GM12878 (cell line): ENCODE data around the gene UROC1. TPM values are rescaled to one million over a fixed set of nuclear protein-coding genes. Genes with fewer than 3 reads are reported as not detected.
"Not testable (repeated sequence)": the region's sequence is repeated elsewhere in the genome, so short reads cannot be mapped to it uniquely, and the experiment has no call there.

Source experiments
- ATAC-seq: fragments of 200-7000 bp; cut with Tn5 transposase; 3 replicates; pipeline ENCODE4 v1.9.1; 2020; ENCODE audit warnings: mild to moderate bottlenecking, moderate library complexity
- BruUV-seq: library from RNA; stranded (reverse); fragments of 400-500 nt; replicated peaks from 2 replicates; lab custom pipeline; 2021; lab: Mats Ljungman, UMichigan
- CTCF ChIA-PET: fragments of 300-600 bp; sonication (Branson Sonifier 250); formaldehyde crosslinking; extraction: SDS; loops from one replicate; lab custom pipeline; 2021; ENCODE audit warnings: inconsistent platforms; lab: Yijun Ruan, JAX
- POLR2A ChIA-PET: fragments of 350-600 bp; formaldehyde crosslinking; extraction: SDS; loops from one replicate; lab custom pipeline; 2021; ENCODE audit warnings: inconsistent platforms; lab: Charles Lee
- RAD21 ChIA-PET: fragments of 300-600 bp; sonication (Branson Sonifier 250); formaldehyde crosslinking; loops from one replicate; lab custom pipeline; 2023; ENCODE audit warnings: antibody characterized with exemption; ENCODE audit not compliant: unreplicated experiment; lab: Charles Lee
- SMC1A ChIA-PET: fragments of 300-600 bp; sonication (Branson Sonifier 250); formaldehyde crosslinking; loops from one replicate; lab custom pipeline; 2023; ENCODE audit not compliant: unreplicated experiment, uncharacterized antibody; lab: Charles Lee
- DNase-seq: peaks from one replicate; pipeline ENCODE4 v3.0.0-alpha.2; 2011; ENCODE audit warnings: low read depth, low spot score
- FAIRE-seq: peaks from 3 replicates; lab custom pipeline; 2011; peaks lifted over from hg19 to GRCh38; lab: Jason Lieb, UNC
- H2AFZ ChIP-seq: 2 replicates; pipeline ENCODE4 v1.6.0; 2011; ENCODE audit warnings: low read depth, low read length, control low read depth; ENCODE audit not compliant: control insufficient read depth
- H3K27ac ChIP-seq: 2 replicates; pipeline ENCODE4 v1.5.1; 2011; ENCODE audit warnings: control low read depth; ENCODE audit not compliant: control insufficient read depth, insufficient read depth
- H3K27me3 ChIP-seq, 2 experiments: replicated peaks in 1 of 2; 2 replicates each; pipeline versions ENCODE4 v1.6.0 to v1.6.1; 2011; ENCODE audit warnings: low read length in 1 of 2; ENCODE audit not compliant: control insufficient read depth in 2 of 2, insufficient read depth in 2 of 2
- H3K36me3 ChIP-seq, 2 experiments: 2 replicates each; pipeline ENCODE4 v1.5.1; 2011; ENCODE audit warnings: low read length in 1 of 2; ENCODE audit not compliant: control insufficient read depth in 2 of 2, insufficient read depth in 2 of 2
- H3K4me1 ChIP-seq: 2 replicates; pipeline ENCODE4 v1.6.1; 2011; ENCODE audit warnings: mild to moderate bottlenecking, low read length, moderate library complexity, mixed read lengths; ENCODE audit not compliant: control insufficient read depth, insufficient read depth
- H3K4me2 ChIP-seq: 2 replicates; pipeline ENCODE4 v1.6.0; 2011; ENCODE audit warnings: control low read depth; ENCODE audit not compliant: control insufficient read depth, insufficient read depth
- H3K4me3 ChIP-seq: fragments of 200-600 bp; sonication (generic); 2 replicates; pipeline ENCODE4 v1.5.1; 2016
- H3K79me2 ChIP-seq: 2 replicates; pipeline ENCODE4 v1.6.0; 2011; ENCODE audit warnings: low read length; ENCODE audit not compliant: control insufficient read depth, insufficient read depth
- H3K9ac ChIP-seq: 2 replicates; pipeline ENCODE4 v1.8.0; 2011; ENCODE audit warnings: low read length, control low read depth, mixed read lengths; ENCODE audit not compliant: control insufficient read depth, insufficient read depth
- H3K9me3 ChIP-seq: replicated peaks from 3 replicates; pipeline ENCODE4 v1.5.1; 2011; ENCODE audit warnings: mild to moderate bottlenecking, low read length; ENCODE audit not compliant: control insufficient read depth, insufficient read depth
- H4K20me1 ChIP-seq: 2 replicates; pipeline ENCODE4 v1.6.0; 2011; ENCODE audit not compliant: control insufficient read depth, insufficient read depth
- CBX3 ChIP-seq: fragments of 200-600 bp; sonication (generic); IDR thresholded peaks from 2 replicates; pipeline ENCODE4 v1.6.1; 2016; ENCODE audit warnings: low read depth, borderline replicate concordance
- KDM1A ChIP-seq: fragments of 200-600 bp; sonication (generic); IDR thresholded peaks from 2 replicates; pipeline ENCODE4 v1.6.1; 2016; ENCODE audit warnings: borderline replicate concordance
- MTA2 ChIP-seq: fragments of 450-650 bp; IDR thresholded peaks from 2 replicates; pipeline ENCODE4 v1.6.1; 2016; ENCODE audit warnings: low read depth, mild to moderate bottlenecking, moderate library complexity
- PAX8 ChIP-seq: fragments of 450-650 bp; IDR thresholded peaks from 2 replicates; pipeline ENCODE4 v1.6.1; 2017; ENCODE audit warnings: mild to moderate bottlenecking, moderate library complexity
- POLR2AphosphoS5 ChIP-seq: IDR thresholded peaks from 2 replicates; pipeline ENCODE4 v1.6.1; 2011; ENCODE audit warnings: mild to moderate bottlenecking, low read length, inconsistent platforms
- RELA ChIP-seq: fragments of 450-650 bp; IDR thresholded peaks from 2 replicates; pipeline ENCODE4 v1.8.0; 2014; ENCODE audit warnings: borderline replicate concordance; ENCODE audit not compliant: partially characterized antibody
- SPI1 ChIP-seq: IDR thresholded peaks from 2 replicates; pipeline ENCODE4 v1.6.1; 2011; ENCODE audit warnings: low read depth, mild to moderate bottlenecking, low read length, moderate library complexity, borderline replicate concordance; ENCODE audit not compliant: insufficient read depth
- SUPT20H ChIP-seq: IDR thresholded peaks from 2 replicates; pipeline ENCODE4 v1.6.1; 2011; ENCODE audit warnings: low read depth, mild to moderate bottlenecking, low read length, moderate library complexity, borderline replicate concordance; ENCODE audit not compliant: control insufficient read depth
- WGBS: methylation state at CpG from one replicate; pipeline ENCODE4 v1.1.6; 2016; ENCODE audit warnings: low lambda C conversion rate; ENCODE audit not compliant: insufficient replicate concordance, insufficient coverage; ENCODE audit errors: missing lambda C conversion rate; 5-methylcytosine and 5-hydroxymethylcytosine counted together
- in situ Hi-C: fragments of 300-500 bp; cut with MboI; formaldehyde crosslinking; loops from 9 replicates; pipeline ENCODE4 v1.14.3; 2018; ENCODE audit warnings: mixed read lengths
- intact Hi-C: fragments of 100-400 bp; cut with micrococcal nuclease; formaldehyde crosslinking; loops from one replicate; pipeline ENCODE4 v1.14.2; 2022; ENCODE audit not compliant: unreplicated experiment
- polyA plus RNA-seq, 11 experiments: library from polyadenylated mRNA; depleted of rRNA in 4 of 11; unstranded in 6 of 11; stranded (reverse) in 5 of 11; fragments of >200 nt; fragmentation: Nextera tagmentation in 4 of 11; fragmentation: Illumina TruSeq in 1 of 11; extraction: Ambion mirVana in 4 of 11; extraction: Trizol in 1 of 11; gene quantifications; 1 replicate in 1 of 11; 2 replicates in 10 of 11; pipeline versions ENCODE4 v1.2.1 to v1.2.3, GENCODE V29; 2011 to 2016; ENCODE audit warnings: inconsistent platforms in 2 of 11, missing spikeins in 2 of 11, low read depth in 1 of 11
- total RNA-seq, 4 experiments: library from RNA; depleted of rRNA in 3 of 4; stranded (reverse); fragments of >200 nt in 3 of 4; fragmentation: Illumina TruSeq in 1 of 4; extraction: Trizol in 1 of 4; gene quantifications; 2 replicates each; pipeline versions ENCODE4 v1.2.1 to v1.2.3, GENCODE V29; 2013 to 2021
- TF ChIP-seq, protein P1 (sequence below): fragments of 450-650 bp; IDR thresholded peaks from 2 replicates; pipeline ENCODE4 v1.6.1; 2018; ENCODE audit warnings: mild to moderate bottlenecking, low read depth, moderate library complexity; ENCODE audit not compliant: partially characterized antibody

Gene UROC1
- total and polyA plus RNA-seq, 10 of the 15 experiments (the other 5 are each of a cell fraction or from before 2014, with no cell fraction given): 0.04 TPM; not detected in 9

DNA sequence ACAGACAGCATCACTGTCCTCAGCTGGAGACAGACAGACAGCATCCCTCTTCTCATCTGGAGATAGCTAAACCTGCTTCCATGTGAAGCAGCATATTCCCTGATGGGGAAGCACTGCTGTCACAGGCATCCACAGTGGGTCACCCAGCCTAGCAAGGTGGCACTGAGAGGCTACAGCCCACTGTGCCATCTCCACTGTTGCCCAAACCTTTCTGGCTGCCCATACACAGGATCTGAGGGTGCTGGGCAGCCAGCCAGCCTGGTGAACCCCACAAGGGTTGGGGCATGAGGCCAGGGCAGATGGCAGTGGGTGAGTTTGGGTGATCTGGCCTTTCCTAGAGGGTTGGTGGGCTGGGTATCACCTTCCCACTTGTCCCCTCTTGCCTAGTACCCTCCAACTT is 18.1 kb upstream of the UROC1 start (continued):
- TF ChIP-seq SPI1 (no peak), MTA2 (no peak), SUPT20H (no peak), KDM1A (no peak), RELA (no peak), PAX8 (no peak), CBX3 (no peak), POLR2AphosphoS5 (no peak)
- TF ChIP-seq, protein P1, sequence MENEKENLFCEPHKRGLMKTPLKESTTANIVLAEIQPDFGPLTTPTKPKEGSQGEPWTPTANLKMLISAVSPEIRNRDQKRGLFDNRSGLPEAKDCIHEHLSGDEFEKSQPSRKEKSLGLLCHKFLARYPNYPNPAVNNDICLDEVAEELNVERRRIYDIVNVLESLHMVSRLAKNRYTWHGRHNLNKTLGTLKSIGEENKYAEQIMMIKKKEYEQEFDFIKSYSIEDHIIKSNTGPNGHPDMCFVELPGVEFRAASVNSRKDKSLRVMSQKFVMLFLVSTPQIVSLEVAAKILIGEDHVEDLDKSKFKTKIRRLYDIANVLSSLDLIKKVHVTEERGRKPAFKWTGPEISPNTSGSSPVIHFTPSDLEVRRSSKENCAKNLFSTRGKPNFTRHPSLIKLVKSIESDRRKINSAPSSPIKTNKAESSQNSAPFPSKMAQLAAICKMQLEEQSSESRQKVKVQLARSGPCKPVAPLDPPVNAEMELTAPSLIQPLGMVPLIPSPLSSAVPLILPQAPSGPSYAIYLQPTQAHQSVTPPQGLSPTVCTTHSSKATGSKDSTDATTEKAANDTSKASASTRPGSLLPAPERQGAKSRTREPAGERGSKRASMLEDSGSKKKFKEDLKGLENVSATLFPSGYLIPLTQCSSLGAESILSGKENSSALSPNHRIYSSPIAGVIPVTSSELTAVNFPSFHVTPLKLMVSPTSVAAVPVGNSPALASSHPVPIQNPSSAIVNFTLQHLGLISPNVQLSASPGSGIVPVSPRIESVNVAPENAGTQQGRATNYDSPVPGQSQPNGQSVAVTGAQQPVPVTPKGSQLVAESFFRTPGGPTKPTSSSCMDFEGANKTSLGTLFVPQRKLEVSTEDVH: no peak

DNA sequence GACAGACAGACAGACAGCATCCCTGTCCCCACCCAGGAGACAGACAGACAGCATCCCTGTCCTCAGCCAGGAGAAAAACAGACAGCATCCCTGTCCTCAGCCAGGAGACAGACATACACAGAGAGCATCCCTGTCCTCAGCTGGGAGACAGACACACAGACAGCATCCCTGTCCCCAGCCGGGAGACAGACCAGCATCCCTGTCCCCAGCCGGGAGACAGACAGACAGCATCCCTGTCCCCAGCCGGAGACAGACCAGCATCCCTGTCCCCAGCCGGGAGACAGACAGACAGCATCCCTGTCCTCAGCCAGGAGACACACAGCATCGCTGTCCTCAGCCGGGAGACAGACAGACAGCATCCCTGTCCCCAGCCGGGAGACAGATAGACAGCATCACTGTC is 17.1 kb upstream of the UROC1 start:
- DNase-seq, H3K4me3 ChIP-seq, H3K9me3 ChIP-seq, H3K36me3 ChIP-seq, SMC1A ChIA-PET, RAD21 ChIA-PET, H3K79me2 ChIP-seq, FAIRE-seq, ATAC-seq, in situ Hi-C loops, H3K9ac ChIP-seq, BruUV-seq, H3K27me3 ChIP-seq, CTCF ChIA-PET, H2AFZ ChIP-seq, intact Hi-C loops, POLR2A ChIA-PET, H3K27ac ChIP-seq, H3K4me1 ChIP-seq, H4K20me1 ChIP-seq, H3K4me2 ChIP-seq: not testable (repeated sequence)
- WGBS: 43% methylated on average over 7 of the region's 7 CpGs
